CD4-positive, alpha-beta memory T cell (primary cell): ENCODE results near the gene CCS. TPM values are rescaled to one million over a fixed set of nuclear protein-coding genes. Genes with fewer than 3 reads are reported as not detected.
A peak's percentile ranks its signal among the peaks of the same experiment; 100 is the strongest.
"Not testable (repeated sequence)": the region's sequence is repeated elsewhere in the genome, so short reads cannot be mapped to it uniquely, and the experiment has no call there.

Experiments used
- CTCF ChIA-PET: fragments of 350-600 bp; sonication (Branson Sonifier 250); formaldehyde crosslinking; loops from one replicate; lab custom pipeline; 2021; ENCODE audit warnings: inconsistent platforms; ENCODE audit not compliant: partially characterized antibody; lab: Charles Lee
- POLR2A ChIA-PET: fragments of 350-600 bp; sonication (Branson Sonifier 250); formaldehyde crosslinking; loops from one replicate; lab custom pipeline; 2021; ENCODE audit not compliant: partially characterized antibody; lab: Charles Lee
- DNase-seq, 5 donors: peaks; one replicate each; pipeline versions ENCODE4 v3.0.0 to v3.0.0-alpha.2; 2020 to 2022; ENCODE audit warnings: mixed read lengths in 1 of 5
- H3K27ac ChIP-seq: one replicate; pipeline ENCODE4 v1.7.0; 2013; ENCODE audit warnings: low read depth, low read length
- H3K27me3 ChIP-seq: 2 replicates; pipeline ENCODE4 v1.7.0; 2013; ENCODE audit warnings: mild to moderate bottlenecking, low read length, moderate library complexity; ENCODE audit not compliant: insufficient read depth
- H3K36me3 ChIP-seq: 2 replicates; pipeline ENCODE4 v1.7.0; 2013; ENCODE audit warnings: mild to moderate bottlenecking, low read length, moderate library complexity; ENCODE audit not compliant: insufficient read depth
- H3K4me1 ChIP-seq: 2 replicates; pipeline ENCODE4 v1.7.0; 2013; ENCODE audit warnings: mild to moderate bottlenecking, low read length, moderate library complexity; ENCODE audit not compliant: insufficient read depth
- H3K4me3 ChIP-seq, 2 donors: one replicate each; pipeline ENCODE4 v1.7.0; 2013; ENCODE audit warnings: low read length in 2 of 2, mild to moderate bottlenecking in 1 of 2
- H3K9me3 ChIP-seq, 2 donors: one replicate each; pipeline ENCODE4 v1.7.0; 2013; ENCODE audit warnings: low read length in 2 of 2, control low read depth in 1 of 2; ENCODE audit not compliant: control insufficient read depth in 1 of 2
- H3K27ac Mint-ChIP-seq, 7 donors: one replicate each; pipeline ENCODE4 v1.8.0; 2020 to 2021; ENCODE audit warnings: mixed read lengths in 7 of 7, mild to moderate bottlenecking in 6 of 7, inconsistent platforms in 3 of 7, moderate library complexity in 3 of 7
- H3K27me3 Mint-ChIP-seq, 2 donors: one replicate each; pipeline ENCODE4 v1.8.0; 2020 to 2021; ENCODE audit warnings: mixed read lengths in 2 of 2
- H3K36me3 Mint-ChIP-seq, 2 donors: one replicate each; pipeline ENCODE4 v1.8.0; 2020 to 2021; ENCODE audit warnings: mixed read lengths in 2 of 2, inconsistent platforms in 1 of 2, mild to moderate bottlenecking in 1 of 2
- H3K4me1 Mint-ChIP-seq, 4 donors: one replicate each; pipeline ENCODE4 v1.8.0; 2020 to 2021; ENCODE audit warnings: mixed read lengths in 4 of 4, mild to moderate bottlenecking in 1 of 4
- H3K4me3 Mint-ChIP-seq, 8 donors: one replicate each; pipeline ENCODE4 v1.8.0; 2020 to 2021; ENCODE audit warnings: mixed read lengths in 8 of 8, mild to moderate bottlenecking in 7 of 8, moderate library complexity in 6 of 8, inconsistent platforms in 3 of 8
- H3K9me3 Mint-ChIP-seq, 8 donors: one replicate each; pipeline ENCODE4 v1.8.0; 2020 to 2021; ENCODE audit warnings: mixed read lengths in 8 of 8, mild to moderate bottlenecking in 5 of 8, inconsistent platforms in 3 of 8, moderate library complexity in 1 of 8
- intact Hi-C: fragments of 100-400 bp; cut with micrococcal nuclease; formaldehyde crosslinking; loops from one replicate; pipeline ENCODE4 v1.15.1; 2023
- polyA plus RNA-seq, 2 donors: library from polyadenylated mRNA; unstranded; fragments of 300-500 nt; fragmentation: Illumina TruSeq; gene quantifications; one replicate each; pipeline ENCODE4 v1.2.3, GENCODE V29; 2021
- total RNA-seq, 2 experiments: library from RNA; stranded (reverse); gene quantifications; one replicate each; pipeline ENCODE4 v1.2.3, GENCODE V29; 2021

Gene CCS
- total and polyA plus RNA-seq, 4 experiments from 2014 or later, result 36.1 to 61.5 (median 49.8) TPM

DNA sequence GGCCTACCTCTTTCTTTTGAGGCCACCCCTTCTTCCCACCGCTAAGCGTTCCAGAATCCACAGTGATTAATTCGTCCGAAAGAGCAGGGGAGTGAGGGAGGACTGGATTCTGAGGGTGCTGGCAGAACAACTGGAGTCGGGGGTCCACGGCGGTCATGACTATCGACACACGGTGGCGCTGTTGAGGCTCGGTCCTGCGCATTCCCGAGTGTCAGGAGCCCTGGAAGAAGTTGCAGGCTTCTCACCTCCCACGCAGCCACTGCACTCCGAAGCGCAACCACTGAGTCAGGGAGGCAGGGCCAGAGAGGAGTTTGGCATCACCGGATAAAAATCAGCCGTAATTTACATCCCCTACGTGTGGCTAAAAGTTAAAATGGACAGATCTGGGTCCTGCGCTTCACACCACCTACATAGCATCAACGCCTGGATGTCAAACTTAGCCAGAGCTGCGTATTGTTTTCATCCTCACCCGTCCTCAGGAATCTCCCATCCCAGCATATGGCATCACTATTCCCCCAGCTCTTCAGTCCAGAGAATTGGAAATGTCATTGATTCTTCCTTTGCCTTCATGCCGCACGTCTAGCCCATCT lies 13.9 kb upstream of the CCS start:
- Histone ChIP-seq H3K27me3 (no peaks in the 10 kb centered on the region), H3K27ac (no peak overlapping the region), H3K4me1 (peaks cover 5% of the 10 kb centered on the region), H3K36me3 (no peaks in the 10 kb centered on the region), H3K4me3 (no peak overlapping the region), H3K9me3 (no peaks in the 10 kb centered on the region)
- DNase-seq, result peak; percentile 64 to 72 (median 68)
- Mint-ChIP-seq H3K27me3 (peaks cover 0 to 7% of the 10 kb centered on the region in 2 donors), H3K4me1 (peaks cover 0 to 12% (median 6%) of the 10 kb centered on the region in 4 donors), H3K27ac (peak overlapping the region in 3 of 7 donors; percentile 9 to 68 (median 25)), H3K9me3 (peaks cover 0 to 10% (median 6%) of the 10 kb centered on the region in 8 donors), H3K36me3 (no peaks in the 10 kb centered on the region), H3K4me3 (peak overlapping the region in 2 of 8 donors; percentile 33 to 47)
- intact Hi-C loops, result loop anchor here (1.0 kb wide), 4 partner anchors 40 to 255 kb away; no protein-coding TSS in a partner anchor
- CTCF ChIA-PET, result interaction anchor here (0.9 to 7.2 kb wide), 12 partner anchors 10 to 107 kb away, joined by 3 to 268 read pairs (median 5); partner anchors contain the start of genes ACTN3, CCDC87, CCS and CTSF
- POLR2A ChIA-PET, result interaction anchor here (0.9 to 5.2 kb wide), 5 partner anchors 13 to 99 kb away, joined by 3 to 75 read pairs (median 4); partner anchors contain the start of genes RBM14, RBM4B and ZDHHC24

- H3K9me3 ChIP-seq, result no peaks in the 10 kb centered on the region
- peaks cover 5% of the 10 kb centered on the region for H3K4me1 ChIP-seq
- no peak overlapping the region for H3K4me3 ChIP-seq
- H3K36me3 ChIP-seq, result no peaks in the 10 kb centered on the region
- no peaks in the 10 kb centered on the region for H3K36me3 Mint-ChIP-seq
- POLR2A ChIA-PET, result interaction anchor here (1.0 to 5.2 kb wide), 4 partner anchors 13 to 97 kb away, joined by 3 to 75 read pairs (median 6); partner anchors contain the start of genes CCDC87, CCS, RBM14 and RBM4
- peaks cover 0 to 12% (median 6%) of the 10 kb centered on the region in 4 donors for H3K4me1 Mint-ChIP-seq
- H3K27ac Mint-ChIP-seq, result no peak overlapping the region
- peaks cover 0 to 10% (median 6%) of the 10 kb centered on the region in 8 donors for H3K9me3 Mint-ChIP-seq
- CTCF ChIA-PET, result interaction anchor here (0.8 to 7.2 kb wide), 7 partner anchors 11 to 181 kb away, joined by 3 to 268 read pairs (median 4); partner anchors contain the start of genes ACTN3, CCDC87, CCS and RBM4B
- no peak overlapping the region for H3K27ac ChIP-seq
- peaks cover 0 to 2% of the 10 kb centered on the region in 2 donors for H3K27me3 Mint-ChIP-seq
- DNase-seq, result no peak
- H3K27me3 ChIP-seq, result no peaks in the 10 kb centered on the region
- no peak overlapping the region for H3K4me3 Mint-ChIP-seq
- intact Hi-C loops, result no loop called here
Observed at GRCh38 chr11:66580803-66581202, 12.2 kb upstream of the CCS start.

- peaks cover 0 to 12% (median 6%) of the 10 kb centered on the region in 4 donors for H3K4me1 Mint-ChIP-seq
- peaks cover 0 to 10% (median 6%) of the 10 kb centered on the region in 8 donors for H3K9me3 Mint-ChIP-seq
- peaks cover 0 to 2% of the 10 kb centered on the region in 2 donors for H3K27me3 Mint-ChIP-seq
- H3K36me3 Mint-ChIP-seq, result no peaks in the 10 kb centered on the region
- CTCF ChIA-PET, result interaction anchor here (0.8 to 7.2 kb wide), 6 partner anchors 10 to 180 kb away, joined by 3 to 268 read pairs (median 8); partner anchors contain the start of genes ACTN3, CCDC87, CCS and RBM4B
- no peaks in the 10 kb centered on the region for H3K36me3 ChIP-seq
- H3K4me3 ChIP-seq, result no peak overlapping the region
- H3K4me3 Mint-ChIP-seq, result no peak overlapping the region
- peaks cover 5% of the 10 kb centered on the region for H3K4me1 ChIP-seq
- DNase-seq, result no peak
- no peaks in the 10 kb centered on the region for H3K27me3 ChIP-seq
- POLR2A ChIA-PET, result interaction anchor here (1.0 to 5.2 kb wide), 4 partner anchors 12 to 96 kb away, joined by 3 to 75 read pairs (median 6); partner anchors contain the start of genes CCDC87, CCS, RBM14 and RBM4
- H3K9me3 ChIP-seq, result no peaks in the 10 kb centered on the region
- H3K27ac ChIP-seq, result no peak overlapping the region
- H3K27ac Mint-ChIP-seq, result no peak overlapping the region
- intact Hi-C loops, result no loop called here
Observed at GRCh38 chr11:66581261-66581660, 11.7 kb upstream of the CCS start.

- H3K27me3 Mint-ChIP-seq, H3K9me3 ChIP-seq, H3K4me3 ChIP-seq, intact Hi-C loops, DNase-seq, H3K27me3 ChIP-seq, H3K27ac ChIP-seq, H3K36me3 ChIP-seq, H3K4me3 Mint-ChIP-seq, H3K9me3 Mint-ChIP-seq, POLR2A ChIA-PET, H3K36me3 Mint-ChIP-seq, H3K27ac Mint-ChIP-seq, H3K4me1 ChIP-seq: not testable (repeated sequence)
- CTCF ChIA-PET, result interaction anchor here (1.6 to 7.2 kb wide), 2 partner anchors 9 to 97 kb away, joined by 5 to 268 read pairs; partner anchors contain the start of gene RBM4B
- peaks cover 0 to 12% (median 6%) of the 10 kb centered on the region in 4 donors for H3K4me1 Mint-ChIP-seq
Observed at GRCh38 chr11:66582565-66583147, 10.3 kb upstream of the CCS start.

GRCh38 chr11:66585447-66585846 lies 7.5 kb upstream of the CCS start:
- H3K36me3 Mint-ChIP-seq, H3K4me3 ChIP-seq, H3K27ac Mint-ChIP-seq, H3K9me3 Mint-ChIP-seq, intact Hi-C loops, H3K27ac ChIP-seq, H3K4me3 Mint-ChIP-seq, H3K4me1 Mint-ChIP-seq, H3K36me3 ChIP-seq, DNase-seq, H3K4me1 ChIP-seq, H3K27me3 Mint-ChIP-seq, H3K9me3 ChIP-seq, H3K27me3 ChIP-seq: not testable (repeated sequence)
- POLR2A ChIA-PET, result interaction anchor here (0.8 kb wide), 1 partner anchor 93 kb away, joined by 3 read pairs; no protein-coding TSS in a partner anchor
- CTCF ChIA-PET, result interaction anchor here (1.0 to 1.2 kb wide), 2 partner anchors 52 to 93 kb away, joined by 3 to 4 read pairs; partner anchors contain the start of gene RBM4B

GRCh38 chr11:66586136-66586535 lies 6.8 kb upstream of the CCS start:
- DNase-seq, result no peak
- H3K4me1 ChIP-seq, result no peaks in the 10 kb centered on the region
- intact Hi-C loops, result no loop called here
- Mint-ChIP-seq H3K4me1 (no peaks in the 10 kb centered on the region), H3K27me3 (peaks cover 0 to 1% of the 10 kb centered on the region in 2 donors), H3K9me3 (peaks cover 0 to 10% (median 6%) of the 10 kb centered on the region in 8 donors), H3K4me3 (no peak overlapping the region), H3K36me3 (no peaks in the 10 kb centered on the region), H3K27ac (no peak overlapping the region)
- ChIA-PET CTCF (interaction anchor here (0.8 to 1.1 kb wide), 3 partner anchors 8 to 92 kb away, joined by 3 to 5 read pairs (median 3); no protein-coding TSS in a partner anchor), POLR2A (interaction anchor here (1.2 kb wide), 1 partner anchor 91 kb away, joined by 4 read pairs; the partner anchor contains the start of gene RBM4B)
- no peaks in the 10 kb centered on the region for H3K9me3 ChIP-seq
- no peak overlapping the region for H3K4me3 ChIP-seq
- no peaks in the 10 kb centered on the region for H3K27me3 ChIP-seq
- no peak overlapping the region for H3K27ac ChIP-seq
- H3K36me3 ChIP-seq, result no peaks in the 10 kb centered on the region
